HG03196 (cell line): ENCODE results near the gene COL5A1.

Experiments used
- ATAC-seq: cut with Tn5 transposase; IDR thresholded peaks from one replicate; pipeline ENCODE4 v1.9.1; 2021; ENCODE audit not compliant: unreplicated experiment

The COL5A1 gene

DNA sequence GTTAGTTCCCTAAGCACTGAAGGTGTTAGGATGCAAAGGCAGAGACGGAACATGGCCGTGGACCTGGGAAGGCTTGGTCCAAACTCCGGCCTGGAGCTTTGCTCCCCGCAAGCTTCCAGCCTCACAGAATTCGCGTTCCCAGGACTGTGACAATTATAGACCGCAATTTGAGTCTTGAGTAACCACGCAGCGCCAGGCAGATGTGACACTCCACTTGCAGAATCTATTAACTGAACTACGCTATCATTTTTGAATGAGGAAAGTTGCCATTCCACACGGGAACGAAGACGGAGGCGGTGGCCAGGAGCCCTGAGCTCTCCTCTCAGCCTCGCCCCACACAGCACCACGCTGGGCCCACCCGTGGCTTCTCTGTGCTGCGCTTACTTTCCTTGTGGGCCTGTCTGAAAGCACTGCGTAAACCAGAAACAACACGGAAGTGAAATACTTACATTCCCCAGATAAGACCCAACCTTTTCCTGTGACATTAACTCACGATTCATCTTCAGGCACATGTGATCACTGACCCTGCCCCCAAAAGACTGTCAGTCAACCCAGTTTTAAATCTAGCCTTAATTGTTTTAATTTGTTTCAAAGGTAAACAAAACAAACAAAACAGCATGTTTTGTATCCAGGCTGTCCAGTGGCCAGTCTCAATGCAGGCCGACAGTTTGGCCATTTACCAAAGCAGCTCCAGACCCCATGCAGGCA lies 16.1 kb upstream of the COL5A1 start:
- no peak for ATAC-seq

- ATAC-seq: no peak
These were observed 15.6 kb upstream of the COL5A1 start for GRCh38 chr9:134626069-134626423.

GRCh38 chr9:134626571-134627416 lies 14.8 kb upstream of the COL5A1 start:
- no peak for ATAC-seq

GRCh38 chr9:134627417-134628353 lies 13.9 kb upstream of the COL5A1 start:
- no peak for ATAC-seq

DNA sequence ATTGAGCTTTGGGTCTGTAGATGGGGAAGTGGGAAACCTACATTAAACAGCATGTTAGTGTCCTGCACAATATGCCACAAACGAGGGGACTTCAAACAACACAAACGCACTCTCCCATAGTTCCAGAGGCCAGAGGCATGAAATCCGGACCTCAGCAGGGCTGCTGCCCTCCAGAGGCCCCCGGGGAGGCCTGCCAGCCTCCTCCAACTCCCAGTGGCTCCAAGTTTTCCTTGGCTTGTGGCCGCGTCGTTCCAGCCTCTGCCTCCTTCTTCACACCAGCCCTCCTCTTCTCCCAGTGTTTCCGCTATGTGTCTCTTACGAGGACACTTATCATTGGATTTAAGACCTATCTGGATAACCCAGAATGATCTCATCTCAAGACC lies 13.3 kb upstream of the COL5A1 start:
- no peak for ATAC-seq

GRCh38 chr9:134629061-134629585 lies 12.5 kb upstream of the COL5A1 start:
- no peak for ATAC-seq

DNA sequence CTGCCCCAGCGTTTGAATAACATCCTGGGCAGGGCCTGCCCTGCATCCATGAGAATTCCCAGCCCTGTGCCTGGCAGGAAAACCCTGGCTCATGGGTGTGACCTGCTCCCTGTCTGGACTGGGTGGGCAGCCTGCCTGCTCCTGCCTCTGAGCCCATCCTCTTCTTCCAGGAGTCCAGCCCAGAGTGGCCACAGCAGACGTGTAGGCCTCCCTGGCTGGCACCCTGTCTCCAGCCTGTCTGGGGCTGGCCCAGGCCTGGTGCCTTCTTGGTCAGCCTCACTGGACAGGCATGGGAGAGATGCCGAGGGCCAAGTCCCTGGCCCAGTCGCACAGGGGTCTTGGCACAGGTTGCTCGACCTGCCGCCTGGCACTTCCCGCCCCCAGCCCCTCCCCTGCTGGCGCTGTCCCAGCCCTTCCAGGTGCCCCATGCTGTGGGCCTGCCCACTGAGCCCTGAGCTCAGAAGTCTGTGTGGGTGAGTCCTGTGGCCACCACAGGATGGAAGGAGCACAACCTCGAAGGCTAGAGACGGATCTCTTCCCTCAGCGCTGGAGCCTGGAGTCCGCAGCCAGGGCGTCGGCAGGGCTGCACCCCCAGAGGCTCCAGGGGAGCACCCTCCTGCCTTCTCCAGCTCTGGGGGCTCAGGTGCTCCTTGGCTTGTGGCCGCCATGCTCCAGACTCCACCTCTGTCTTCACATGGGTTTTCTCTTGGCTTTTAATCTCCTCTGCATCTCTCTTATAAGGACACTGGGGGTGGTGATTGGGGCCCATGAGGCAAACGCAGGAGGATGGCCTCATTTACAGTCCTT lies 11.8 kb upstream of the COL5A1 start:
- ATAC-seq: no peak

GRCh38 chr9:134630393-134630790 lies 11.2 kb upstream of the COL5A1 start:
- ATAC-seq: no peak

DNA sequence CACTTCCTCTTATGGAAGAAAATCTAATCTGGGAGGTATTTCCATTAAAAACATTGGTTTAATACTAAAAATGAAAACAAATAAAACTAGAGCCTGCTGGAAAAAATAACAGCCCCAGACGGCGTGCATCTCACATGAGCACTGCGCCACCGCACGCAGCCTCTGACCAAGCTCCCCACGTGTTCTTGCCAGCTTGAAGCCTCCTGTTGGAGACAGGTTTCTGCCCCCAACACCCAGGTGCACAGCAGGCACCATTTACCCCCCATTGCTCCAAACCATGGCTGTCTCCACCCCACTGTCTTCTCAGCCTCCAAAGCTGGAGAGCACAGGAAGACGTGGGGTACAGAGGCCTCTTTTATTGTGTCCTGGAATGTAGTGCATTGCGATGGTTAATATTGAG lies 10.7 kb upstream of the COL5A1 start:
- no peak for ATAC-seq

- ATAC-seq: no peak
These were observed 9.7 kb upstream of the COL5A1 start for GRCh38 chr9:134631881-134632280.

GRCh38 chr9:134632329-134632728 lies 9.3 kb upstream of the COL5A1 start:
- ATAC-seq: no peak

DNA sequence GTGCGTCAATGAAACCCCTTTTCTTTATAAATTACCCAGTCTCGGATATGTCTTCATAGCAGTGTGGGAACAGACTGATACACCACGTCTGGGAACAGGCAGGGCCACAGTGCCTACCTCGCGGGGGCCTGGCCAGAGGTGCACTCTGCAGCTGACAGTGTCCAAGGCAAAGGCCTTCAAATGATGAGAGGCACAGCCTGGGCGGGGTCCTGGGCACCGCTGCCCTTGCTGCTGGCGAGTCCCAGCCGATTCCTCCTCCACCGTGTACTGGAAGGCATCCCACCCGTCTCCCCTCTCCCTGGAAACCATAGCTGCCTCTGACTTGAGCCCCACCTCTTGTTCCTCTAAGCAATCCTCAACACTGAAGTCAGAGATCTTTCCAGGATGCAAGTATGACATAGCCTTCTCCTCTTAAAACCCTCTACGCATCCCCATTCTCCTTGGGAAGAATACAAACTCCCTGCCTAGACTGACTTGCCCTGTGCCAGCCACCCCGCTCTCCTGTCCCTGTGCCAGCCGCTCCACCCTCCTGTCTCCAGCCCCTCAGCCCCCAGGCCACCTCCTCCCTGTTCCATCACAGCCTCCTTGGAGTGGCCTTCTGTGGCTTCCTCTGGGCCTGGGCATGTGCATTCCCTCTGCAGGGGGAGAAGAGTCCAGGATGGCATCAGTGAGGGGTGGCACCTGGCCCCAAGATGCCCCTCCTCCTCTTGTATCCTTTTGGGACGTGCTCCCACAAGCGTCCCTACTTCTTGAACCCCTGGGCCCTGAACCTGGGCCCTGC lies 8.1 kb upstream of the COL5A1 start:
- no peak for ATAC-seq

- ATAC-seq: no peak
These were observed 7.4 kb upstream of the COL5A1 start for GRCh38 chr9:134634176-134634575.

- ATAC-seq: no peak
These were observed 6.9 kb upstream of the COL5A1 start for GRCh38 chr9:134634667-134635230.

DNA sequence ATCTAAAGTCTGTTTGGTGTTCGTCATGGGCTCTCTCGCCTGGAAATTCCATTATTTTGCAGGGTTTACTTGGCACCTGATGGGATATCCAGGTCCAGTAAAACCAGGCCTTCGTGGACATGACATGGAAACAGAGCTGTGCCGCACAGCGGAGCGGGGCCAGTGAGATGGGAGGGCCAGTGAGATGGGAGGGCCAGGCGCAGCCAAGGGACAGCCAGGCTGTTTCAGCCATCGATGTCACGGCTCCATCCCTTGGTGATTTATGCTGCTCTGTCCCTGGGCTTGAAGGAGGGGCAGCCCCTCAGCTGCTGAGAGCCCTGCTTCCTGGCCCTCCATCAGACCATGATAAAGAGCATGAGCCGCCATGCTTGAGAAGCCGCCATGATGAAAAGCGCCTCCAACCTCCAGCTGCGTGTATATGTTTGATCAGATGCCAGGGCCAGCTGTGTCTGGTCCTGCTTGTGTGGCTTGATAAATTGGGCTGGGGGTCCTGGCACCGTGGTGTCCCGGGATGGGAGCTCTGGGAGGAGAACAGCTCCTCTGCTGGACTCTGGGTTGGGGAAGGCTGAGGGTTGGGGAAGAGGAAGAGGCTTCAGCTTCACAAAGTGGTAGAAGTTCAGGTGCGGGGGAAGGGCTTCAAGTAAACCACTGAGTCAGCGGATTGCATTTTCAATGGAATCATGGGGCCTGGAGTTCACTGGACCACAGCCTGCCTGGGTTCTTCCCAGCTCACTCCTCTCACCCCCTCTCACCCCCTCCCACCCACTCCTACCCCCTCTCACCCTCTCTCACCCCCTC lies 6.1 kb upstream of the COL5A1 start:
- no peak for ATAC-seq

DNA sequence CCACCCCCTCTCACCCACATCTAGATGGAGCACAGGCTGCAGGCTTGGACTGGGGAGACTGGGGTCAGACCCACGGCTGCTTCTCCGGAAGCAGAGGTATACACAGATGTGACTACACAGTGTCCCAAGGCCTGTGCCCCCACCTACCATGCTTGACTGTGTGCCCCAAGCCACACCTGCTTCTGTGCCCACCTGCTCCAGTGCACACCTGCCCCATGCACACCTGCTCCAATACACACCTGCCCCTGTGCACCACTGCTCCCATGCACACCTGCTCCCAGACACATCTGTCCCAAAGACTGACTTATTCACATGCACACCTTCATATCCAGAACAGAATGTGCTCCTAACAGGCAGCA lies 5.5 kb upstream of the COL5A1 start:
- ATAC-seq: no peak

- ATAC-seq: no peak
These were observed 4.4 kb upstream of the COL5A1 start for GRCh38 chr9:134637241-134637640.

DNA sequence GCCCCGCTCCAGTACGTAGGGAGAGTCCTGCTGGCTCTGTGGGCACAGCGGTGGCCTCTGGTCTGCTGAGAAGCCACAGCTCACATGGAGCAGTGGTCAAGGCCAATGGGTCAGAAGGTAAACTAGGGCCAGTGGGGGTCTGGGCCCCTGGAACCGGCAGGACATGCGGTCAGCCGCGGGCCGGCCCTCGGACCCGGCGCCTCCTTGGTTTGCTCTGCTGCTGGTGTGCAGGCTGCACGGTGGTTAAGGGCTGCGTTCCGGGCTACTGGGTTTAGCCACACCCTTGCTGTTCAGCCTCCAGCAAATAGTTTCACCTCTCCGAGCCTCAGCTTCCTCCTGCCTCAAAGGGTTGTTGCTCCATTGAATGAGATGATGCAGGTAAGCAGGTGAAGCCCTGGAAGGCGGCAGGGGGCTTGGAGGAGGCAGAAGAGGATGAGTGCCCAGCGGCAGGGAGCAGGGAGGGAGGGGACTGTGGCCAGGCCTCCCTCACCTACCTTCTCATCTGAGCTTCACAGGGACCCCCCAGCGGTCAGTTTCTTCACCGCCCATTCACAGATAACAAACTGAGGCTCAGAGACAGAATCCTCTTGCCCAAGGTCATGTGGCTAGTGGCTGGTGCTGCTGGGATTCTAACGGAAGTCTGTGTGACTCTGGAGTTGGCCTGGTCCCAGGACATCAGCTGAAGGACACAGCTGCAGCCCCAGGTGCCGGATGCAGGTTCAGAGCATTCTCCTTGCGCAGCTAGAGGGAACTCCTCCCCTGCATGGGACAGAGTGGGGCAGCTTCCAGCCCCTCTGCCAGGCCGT lies 3.7 kb upstream of the COL5A1 start:
- ATAC-seq: no peak
